Endothelial cell of umbilical vein (primary cell): Measurements from ENCODE around the gene PRIMPOL. TPM values are rescaled to one million over a fixed set of nuclear protein-coding genes. Genes with fewer than 3 reads are reported as not detected.
"Not testable (repeated sequence)": the region's sequence is repeated elsewhere in the genome, so short reads cannot be mapped to it uniquely, and the experiment has no call there.

Experiments
- BruUV-seq: library from RNA; stranded (reverse); fragments of 400-500 nt; replicated peaks from 2 replicates; lab custom pipeline; 2021; lab: Mats Ljungman, UMichigan
- CTCF ChIA-PET: fragments of 300-600, 350-600 bp; sonication (Branson Sonifier 250); formaldehyde crosslinking; loops from one replicate; lab custom pipeline; 2021; ENCODE audit warnings: antibody characterized with exemption, inconsistent platforms; lab: Charles Lee
- POLR2A ChIA-PET: fragments of 300-600, 350-600 bp; sonication (Branson Sonifier 250); formaldehyde crosslinking; loops from one replicate; lab custom pipeline; 2021; ENCODE audit warnings: antibody characterized with exemption, inconsistent platforms; lab: Charles Lee
- DNase-seq: peaks from one replicate; pipeline ENCODE4 v3.0.0-alpha.2; 2011; ENCODE audit warnings: low read depth, low spot score
- FAIRE-seq: peaks from 2 replicates; lab custom pipeline; 2011; peaks lifted over from hg19 to GRCh38; lab: Jason Lieb, UNC
- H2AFZ ChIP-seq: 2 replicates; pipeline ENCODE4 v1.6.0; 2012; ENCODE audit warnings: low read depth, low read length, control low read depth, inconsistent platforms
- H3K27ac ChIP-seq: 2 replicates; pipeline ENCODE4 v1.5.1; 2011; ENCODE audit warnings: low read depth, mild to moderate bottlenecking, control low read depth, low read length, moderate library complexity; ENCODE audit not compliant: insufficient read depth
- H3K27me3 ChIP-seq, 2 experiments: 2 replicates each; pipeline versions ENCODE4 v1.6.0 to v1.6.1; 2011; ENCODE audit warnings: low read length in 2 of 2, mixed read lengths in 1 of 2; ENCODE audit not compliant: control insufficient read depth in 2 of 2, insufficient read depth in 2 of 2
- H3K36me3 ChIP-seq, 2 experiments: 2 replicates in 1 of 2; 3 replicates in 1 of 2; pipeline ENCODE4 v1.5.1; 2011; ENCODE audit warnings: low read length in 2 of 2, mild to moderate bottlenecking in 1 of 2, moderate library complexity in 1 of 2; ENCODE audit not compliant: control insufficient read depth in 2 of 2, insufficient read depth in 2 of 2; ENCODE audit errors: extremely low read depth in 1 of 2
- H3K4me1 ChIP-seq: 3 replicates; pipeline ENCODE4 v1.5.1; 2011; ENCODE audit warnings: mild to moderate bottlenecking, low read length; ENCODE audit not compliant: control insufficient read depth, insufficient read depth; ENCODE audit errors: extremely low read depth
- H3K4me2 ChIP-seq: 2 replicates; pipeline ENCODE4 v1.6.1; 2011; ENCODE audit warnings: low read length, control low read depth, mixed read lengths; ENCODE audit not compliant: insufficient read depth
- H3K4me3 ChIP-seq, 3 experiments: fragments of 200-600 bp in 1 of 3; sonication (generic), shearing (Covaris generic) in 1 of 3; replicated peaks in 1 of 3; 2 replicates each; pipeline ENCODE4 v1.5.1; 2011 to 2016; ENCODE audit warnings: control low read depth in 3 of 3, low read length in 3 of 3, mild to moderate bottlenecking in 2 of 3, inconsistent platforms in 1 of 3, low read depth in 1 of 3, moderate library complexity in 1 of 3; ENCODE audit not compliant: insufficient read depth in 1 of 3
- H3K79me2 ChIP-seq: 2 replicates; pipeline ENCODE4 v1.6.0; 2012; ENCODE audit warnings: low read length, inconsistent platforms; ENCODE audit not compliant: control insufficient read depth, insufficient read depth
- H3K9ac ChIP-seq: replicated peaks from 2 replicates; pipeline ENCODE3; 2011; ENCODE audit warnings: low read length, control low read depth; ENCODE audit not compliant: insufficient read depth; ENCODE audit errors: extremely low read depth
- H3K9me1 ChIP-seq: replicated peaks from 3 replicates; pipeline ENCODE4 v1.6.0; 2011; ENCODE audit warnings: mild to moderate bottlenecking, low read length; ENCODE audit not compliant: control insufficient read depth, insufficient read depth; ENCODE audit errors: extremely low read depth
- H3K9me3 ChIP-seq: replicated peaks from 2 replicates; pipeline ENCODE4 v1.5.1; 2012; ENCODE audit warnings: low read length, inconsistent platforms; ENCODE audit not compliant: control insufficient read depth, insufficient read depth
- H4K20me1 ChIP-seq: replicated peaks from 2 replicates; pipeline ENCODE3; 2011; ENCODE audit warnings: mild to moderate bottlenecking, low read length; ENCODE audit not compliant: control insufficient read depth, insufficient read depth; ENCODE audit errors: extremely low read depth
- EZH2 ChIP-seq: IDR thresholded peaks from 2 replicates; pipeline ENCODE4 v1.6.1; 2012; ENCODE audit warnings: borderline replicate concordance, low read depth, mild to moderate bottlenecking, moderate library complexity, low read length, inconsistent platforms; ENCODE audit not compliant: severe bottlenecking
- FOS ChIP-seq: IDR thresholded peaks from 2 replicates; pipeline ENCODE4 v1.6.1; 2011; ENCODE audit warnings: mild to moderate bottlenecking, low read length, moderate library complexity, borderline replicate concordance; ENCODE audit not compliant: insufficient read depth
- JUN ChIP-seq: IDR thresholded peaks from 2 replicates; pipeline ENCODE4 v1.6.1; 2011; ENCODE audit warnings: borderline replicate concordance, low read depth; ENCODE audit not compliant: insufficient read length, insufficient read depth
- MYC ChIP-seq: IDR thresholded peaks from one replicate; pipeline ENCODE4 v1.6.1; 2011; ENCODE audit warnings: mild to moderate bottlenecking, low read depth, low read length
- POLR2A ChIP-seq: IDR thresholded peaks from 2 replicates; pipeline ENCODE4 v1.6.1; 2012; ENCODE audit warnings: low read depth, mild to moderate bottlenecking, control low read depth, low read length
- POLR2AphosphoS5 ChIP-seq: IDR thresholded peaks from 2 replicates; pipeline ENCODE4 v1.6.1; 2012; ENCODE audit warnings: low read depth, mild to moderate bottlenecking, control low read depth, low read length, moderate library complexity; ENCODE audit not compliant: insufficient read depth
- dilution Hi-C: fragments of 300-500 bp; cut with MboI; formaldehyde crosslinking; loops from one replicate; pipeline ENCODE4 v1.15.0; 2019; ENCODE audit warnings: low sequenced_read_pairs; ENCODE audit not compliant: extremely low pct_ligation_motif_present
- intact Hi-C: fragments of 100-400 bp; cut with micrococcal nuclease; formaldehyde crosslinking; loops from one replicate; pipeline ENCODE4 v1.10.0; 2022
- polyA plus RNA-seq, 4 experiments: library from polyadenylated mRNA; depleted of rRNA in 3 of 4; stranded (reverse) in 3 of 4; unstranded in 1 of 4; fragments of >200 nt; gene quantifications; 2 replicates each; pipeline versions ENCODE4 v1.2.1 to v1.2.3, GENCODE V29; 2011 to 2012; ENCODE audit warnings: missing spikeins in 1 of 4
- total RNA-seq: library from RNA; stranded (reverse); gene quantifications from 2 replicates; pipeline ENCODE4 v1.2.3, GENCODE V29; 2021
- TF ChIP-seq, protein P1 (sequence below), 2 donors: IDR thresholded peaks; 1 replicate in 1 of 2; 2 replicates in 1 of 2; pipeline ENCODE4 v1.5.1; 2011; ENCODE audit warnings: low read length in 2 of 2, mild to moderate bottlenecking in 2 of 2, moderate library complexity in 2 of 2, control low read depth in 1 of 2, inconsistent platforms in 1 of 2, low read depth in 1 of 2; ENCODE audit not compliant: insufficient read depth in 1 of 2; ENCODE audit errors: extremely low read depth in 1 of 2

PRIMPOL gene
- total and polyA plus RNA-seq, 2 donors (not counting 3 experiments of a cell fraction or from before 2014, with no cell fraction given), result 5.9 to 11.1 TPM

- intact Hi-C loops (no loop called here), dilution Hi-C loops (no loop called here)
- ChIA-PET CTCF (no interaction called here), POLR2A (no interaction called here)
- H3K27ac ChIP-seq, result no peak overlapping the region
- no peaks in the 10 kb centered on the region for H3K4me1 ChIP-seq
- H3K9me1 ChIP-seq, result no peaks in the 10 kb centered on the region
- H3K36me3 ChIP-seq, result no peaks in the 10 kb centered on the region
- H3K4me2 ChIP-seq, result no peak overlapping the region
- no TSS peak for BruUV-seq
- H3K79me2 ChIP-seq, result no peaks in the 10 kb centered on the region
- no peak for TF ChIP-seq POLR2A
- no peak for TF ChIP-seq JUN
- TF ChIP-seq, protein P1, sequence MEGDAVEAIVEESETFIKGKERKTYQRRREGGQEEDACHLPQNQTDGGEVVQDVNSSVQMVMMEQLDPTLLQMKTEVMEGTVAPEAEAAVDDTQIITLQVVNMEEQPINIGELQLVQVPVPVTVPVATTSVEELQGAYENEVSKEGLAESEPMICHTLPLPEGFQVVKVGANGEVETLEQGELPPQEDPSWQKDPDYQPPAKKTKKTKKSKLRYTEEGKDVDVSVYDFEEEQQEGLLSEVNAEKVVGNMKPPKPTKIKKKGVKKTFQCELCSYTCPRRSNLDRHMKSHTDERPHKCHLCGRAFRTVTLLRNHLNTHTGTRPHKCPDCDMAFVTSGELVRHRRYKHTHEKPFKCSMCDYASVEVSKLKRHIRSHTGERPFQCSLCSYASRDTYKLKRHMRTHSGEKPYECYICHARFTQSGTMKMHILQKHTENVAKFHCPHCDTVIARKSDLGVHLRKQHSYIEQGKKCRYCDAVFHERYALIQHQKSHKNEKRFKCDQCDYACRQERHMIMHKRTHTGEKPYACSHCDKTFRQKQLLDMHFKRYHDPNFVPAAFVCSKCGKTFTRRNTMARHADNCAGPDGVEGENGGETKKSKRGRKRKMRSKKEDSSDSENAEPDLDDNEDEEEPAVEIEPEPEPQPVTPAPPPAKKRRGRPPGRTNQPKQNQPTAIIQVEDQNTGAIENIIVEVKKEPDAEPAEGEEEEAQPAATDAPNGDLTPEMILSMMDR (IDR thresholded peaks at IDR 0.05; ENCODE audit: extremely low read depth in 1 of 2, insufficient read depth in 1 of 2, low read depth in 1 of 2, low read length in 2 of 2), result no peak
- TF ChIP-seq EZH2, result no peak
- no peak for TF ChIP-seq POLR2AphosphoS5
- no peak for TF ChIP-seq MYC
- TF ChIP-seq FOS, result no peak
- FAIRE-seq (no peak), DNase-seq (no peak)
- H3K27me3 ChIP-seq, result no peaks in the 10 kb centered on the region
- H2AFZ ChIP-seq, result no peak overlapping the region
- H3K9ac ChIP-seq, result no peak overlapping the region
- no peak overlapping the region for H3K4me3 ChIP-seq
- no peaks in the 10 kb centered on the region for H3K9me3 ChIP-seq
- no peaks in the 10 kb centered on the region for H4K20me1 ChIP-seq
These were observed 35.0 kb upstream of the PRIMPOL start for GRCh38 chr4:184614509-184614908.

DNA sequence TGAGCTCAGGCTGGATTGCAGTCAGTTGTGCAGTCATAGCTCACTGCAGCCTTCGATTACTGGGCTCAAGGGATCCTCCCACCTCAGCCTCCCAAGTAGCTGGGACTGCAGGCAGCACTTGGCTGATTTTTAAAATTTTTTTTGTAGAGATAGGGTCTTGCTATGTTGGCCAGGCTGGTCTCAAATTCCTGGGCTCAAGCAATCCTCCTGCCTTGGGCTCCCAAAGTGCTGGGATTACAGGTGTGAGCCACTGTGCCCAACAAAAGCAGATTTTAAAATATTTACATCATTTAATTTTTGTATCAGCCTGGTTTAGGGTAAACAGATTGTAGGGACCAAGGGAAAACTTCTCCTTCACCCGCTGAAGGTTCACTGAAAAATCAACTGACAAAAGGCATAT is 33.4 kb upstream of the PRIMPOL start:
- BruUV-seq, H4K20me1 ChIP-seq, FAIRE-seq, H2AFZ ChIP-seq, H3K27me3 ChIP-seq, H3K4me3 ChIP-seq, CTCF ChIA-PET, H3K36me3 ChIP-seq, H3K4me2 ChIP-seq, intact Hi-C loops, DNase-seq, H3K27ac ChIP-seq, H3K79me2 ChIP-seq, POLR2A ChIA-PET, H3K4me1 ChIP-seq, H3K9me3 ChIP-seq, H3K9me1 ChIP-seq, H3K9ac ChIP-seq, dilution Hi-C loops: not testable (repeated sequence)
